ENCODE measurements around the gene ZFAND3.

DNA sequence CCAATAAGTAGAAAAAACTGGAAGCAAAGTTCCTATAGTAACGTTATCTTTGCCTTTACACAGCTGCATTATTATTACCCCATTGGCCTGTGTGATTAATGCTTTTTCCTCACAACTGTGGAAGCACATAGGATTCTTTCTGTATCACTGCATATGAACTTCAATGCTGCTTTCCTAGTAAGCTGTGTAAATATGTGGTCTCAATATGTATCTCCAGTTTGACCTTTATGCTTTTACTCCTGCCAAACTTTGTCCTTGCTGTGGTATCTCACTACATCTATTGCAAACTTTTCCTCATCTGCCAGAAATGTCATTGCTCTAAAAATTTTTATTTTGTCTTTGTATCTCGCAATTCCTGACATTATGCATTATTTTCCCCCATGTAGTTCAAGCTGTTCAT lies 168.6 kb downstream of the ZFAND3 start:
- TF ChIP-seq, protein P1, sequence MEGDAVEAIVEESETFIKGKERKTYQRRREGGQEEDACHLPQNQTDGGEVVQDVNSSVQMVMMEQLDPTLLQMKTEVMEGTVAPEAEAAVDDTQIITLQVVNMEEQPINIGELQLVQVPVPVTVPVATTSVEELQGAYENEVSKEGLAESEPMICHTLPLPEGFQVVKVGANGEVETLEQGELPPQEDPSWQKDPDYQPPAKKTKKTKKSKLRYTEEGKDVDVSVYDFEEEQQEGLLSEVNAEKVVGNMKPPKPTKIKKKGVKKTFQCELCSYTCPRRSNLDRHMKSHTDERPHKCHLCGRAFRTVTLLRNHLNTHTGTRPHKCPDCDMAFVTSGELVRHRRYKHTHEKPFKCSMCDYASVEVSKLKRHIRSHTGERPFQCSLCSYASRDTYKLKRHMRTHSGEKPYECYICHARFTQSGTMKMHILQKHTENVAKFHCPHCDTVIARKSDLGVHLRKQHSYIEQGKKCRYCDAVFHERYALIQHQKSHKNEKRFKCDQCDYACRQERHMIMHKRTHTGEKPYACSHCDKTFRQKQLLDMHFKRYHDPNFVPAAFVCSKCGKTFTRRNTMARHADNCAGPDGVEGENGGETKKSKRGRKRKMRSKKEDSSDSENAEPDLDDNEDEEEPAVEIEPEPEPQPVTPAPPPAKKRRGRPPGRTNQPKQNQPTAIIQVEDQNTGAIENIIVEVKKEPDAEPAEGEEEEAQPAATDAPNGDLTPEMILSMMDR (IDR thresholded peaks at IDR 0.05) = no peak
- TF ChIP-seq POLR2A (IDR thresholded peaks at IDR 0.05) = no peak
